Inflammatory macrophage (primary cell): ENCODE measurements around the gene SBNO2.
A peak's percentile ranks its signal among the peaks of the same experiment; 100 is the strongest.

ENCODE experiments used
- DNase-seq, 2 donors: peaks; one replicate each; pipeline ENCODE4 v3.0.0-alpha.2; 2020 to 2022

Gene SBNO2

GRCh38 chr19:1103708-1104310 is 70.3 kb downstream of the SBNO2 start, which contains the start of gene GPX4:
GPX4 (plus strand) TSS chr19:1103994; CDS start chr19:1104044, 50 bp downstream.
- peak; percentile 99 to 100 for DNase-seq

- no peak for DNase-seq
Measured at GRCh38 chr19:1103132-1103707, 70.8 kb downstream of the SBNO2 start.

- DNase-seq, result peak; percentile 70 to 71
Measured at GRCh38 chr19:1102407-1103131, 71.5 kb downstream of the SBNO2 start.

GRCh38 chr19:1101337-1101698 is 72.8 kb downstream of the SBNO2 start:
- DNase-seq, result peak; percentile 71 to 74

GRCh38 chr19:1098177-1099051 is 75.7 kb downstream of the SBNO2 start:
- peak in 1 of 2 donors; percentile 27 for DNase-seq

GRCh38 chr19:1097810-1098176 is 76.3 kb downstream of the SBNO2 start:
- no peak for DNase-seq

GRCh38 chr19:1094978-1095701 is 78.9 kb downstream of the SBNO2 start, which contains the start of gene POLR2E:
POLR2E (minus strand) TSS chr19:1095375; CDS start chr19:1095315, 60 bp downstream.
- DNase-seq, result peak; percentile 99

GRCh38 chr19:1094655-1094977 is 79.5 kb downstream of the SBNO2 start:
- DNase-seq, result no peak

- no peak for DNase-seq
Measured at GRCh38 chr19:1093811-1094553, 80.1 kb downstream of the SBNO2 start.

GRCh38 chr19:1093330-1093729 is 80.7 kb downstream of the SBNO2 start:
- no peak for DNase-seq

- DNase-seq, result no peak
Measured at GRCh38 chr19:1091544-1092175, 82.4 kb downstream of the SBNO2 start.

GRCh38 chr19:1090731-1091543 is 83.1 kb downstream of the SBNO2 start:
- no peak for DNase-seq

- no peak for DNase-seq
Measured at GRCh38 chr19:1089891-1090290, 84.2 kb downstream of the SBNO2 start.

GRCh38 chr19:1089126-1089771 is 84.8 kb downstream of the SBNO2 start:
- no peak for DNase-seq

- peak; percentile 63 to 76 for DNase-seq
Measured at GRCh38 chr19:1088416-1089010, 85.6 kb downstream of the SBNO2 start.

GRCh38 chr19:1087813-1088415 is 86.2 kb downstream of the SBNO2 start:
- DNase-seq, result peak; percentile 94 to 96

- DNase-seq, result no peak
Measured at GRCh38 chr19:1086613-1087012, 87.5 kb downstream of the SBNO2 start.

GRCh38 chr19:1085676-1086442 is 88.2 kb downstream of the SBNO2 start:
- DNase-seq, result no peak
